Neural cell (in vitro differentiated cells): ENCODE data around the gene PWWP2B. TPM values are rescaled to one million over a fixed set of nuclear protein-coding genes. Genes with fewer than 3 reads are reported as not detected.

Experiments used
- H2AFZ ChIP-seq: fragments of 200-600, 300-800 bp; sonication (generic), shearing (Covaris generic); 2 replicates; pipeline ENCODE4 v1.6.0; 2014; ENCODE audit warnings: low read depth, mild to moderate bottlenecking, antibody characterized with exemption, low read length, moderate library complexity
- H3F3A ChIP-seq: fragments of 200-600 bp; shearing (Covaris generic); 2 replicates; pipeline ENCODE4 v1.6.1; 2016; ENCODE audit warnings: mild to moderate bottlenecking, moderate library complexity, mixed read lengths, antibody characterized with exemption, low read length; ENCODE audit not compliant: insufficient read depth, poor library complexity, severe bottlenecking
- H3K27ac ChIP-seq: fragments of 200-600, 300-800 bp; sonication (generic), shearing (Covaris generic); 2 replicates; pipeline ENCODE4 v1.5.1; 2014; ENCODE audit warnings: mild to moderate bottlenecking, low read length, moderate library complexity
- H3K27me3 ChIP-seq: fragments of 300-800, 200-600 bp; sonication (generic), shearing (Covaris generic); 2 replicates; pipeline ENCODE4 v1.6.0; 2014; ENCODE audit warnings: mild to moderate bottlenecking, low read depth, low read length, moderate library complexity; ENCODE audit not compliant: insufficient read depth
- H3K36me3 ChIP-seq: fragments of 300-800, 200-600 bp; sonication (generic), shearing (Covaris generic); 2 replicates; pipeline ENCODE4 v1.5.1; 2014; ENCODE audit warnings: mild to moderate bottlenecking, antibody characterized with exemption, low read length, moderate library complexity; ENCODE audit not compliant: insufficient read depth
- H3K4me2 ChIP-seq: fragments of 300-800, 200-600 bp; sonication (generic), shearing (Covaris generic); 2 replicates; pipeline ENCODE4 v1.6.0; 2014; ENCODE audit warnings: mild to moderate bottlenecking, low read length
- H3K4me3 ChIP-seq: fragments of 300-800, 200-600 bp; sonication (generic), shearing (Covaris generic); 2 replicates; pipeline ENCODE4 v1.5.1; 2014; ENCODE audit warnings: mild to moderate bottlenecking, low read length, moderate library complexity
- H3K79me2 ChIP-seq: fragments of 200-600 bp; shearing (Covaris generic); replicated peaks from 2 replicates; pipeline ENCODE4 v1.6.0; 2014; ENCODE audit warnings: mild to moderate bottlenecking, low read length, moderate library complexity; ENCODE audit not compliant: insufficient read depth
- H3K9ac ChIP-seq: fragments of 300-800, 200-600 bp; sonication (generic), shearing (Covaris generic); 2 replicates; pipeline ENCODE4 v1.6.1; 2016; ENCODE audit warnings: mild to moderate bottlenecking, low read length, mixed read lengths
- H3K9me2 ChIP-seq: fragments of 200-600 bp; shearing (Covaris generic); 2 replicates; pipeline ENCODE4 v1.6.1; 2016; ENCODE audit warnings: mild to moderate bottlenecking, low read length, mixed read lengths; ENCODE audit not compliant: insufficient read depth
- H3K9me3 ChIP-seq: fragments of 200-600, 300-800 bp; sonication (generic), shearing (Covaris generic); 2 replicates; pipeline ENCODE4 v1.6.1; 2016; ENCODE audit warnings: mild to moderate bottlenecking, mixed run types, low read length, moderate library complexity, mixed read lengths
- H4K20me1 ChIP-seq: fragments of 200-600 bp; shearing (Covaris generic); 2 replicates; pipeline ENCODE4 v1.6.1; 2016; ENCODE audit warnings: mild to moderate bottlenecking, mixed run types; ENCODE audit not compliant: insufficient read depth
- CTCF ChIP-seq: fragments of 450-650 bp; IDR thresholded peaks from 2 replicates; pipeline ENCODE4 v1.5.1; 2014; ENCODE audit warnings: antibody characterized with exemption, mild to moderate bottlenecking, moderate library complexity; ENCODE audit not compliant: poor library complexity, severe bottlenecking
- EP300 ChIP-seq: fragments of 450-650 bp; conservative IDR thresholded peaks from 2 replicates; pipeline ENCODE4 v1.6.1; 2014; ENCODE audit warnings: antibody characterized with exemption, mild to moderate bottlenecking, moderate library complexity; ENCODE audit not compliant: poor library complexity, severe bottlenecking
- EZH2 ChIP-seq: fragments of 200-600, 300-800 bp; shearing (Covaris generic), sonication (generic); IDR thresholded peaks from 2 replicates; pipeline ENCODE4 v1.6.1; 2014; ENCODE audit warnings: antibody characterized with exemption, low read length, borderline replicate concordance, mild to moderate bottlenecking; ENCODE audit not compliant: insufficient read depth, poor library complexity, severe bottlenecking
- MXI1 ChIP-seq: fragments of 450-650 bp; conservative IDR thresholded peaks from 2 replicates; pipeline ENCODE4 v1.6.1; 2014; ENCODE audit warnings: antibody characterized with exemption, mild to moderate bottlenecking; ENCODE audit not compliant: poor library complexity, severe bottlenecking
- POLR2AphosphoS5 ChIP-seq: IDR thresholded peaks from 2 replicates; pipeline ENCODE4 v1.6.1; 2012
- RAD21 ChIP-seq: fragments of 450-650 bp; conservative IDR thresholded peaks from 2 replicates; pipeline ENCODE4 v1.6.1; 2014; ENCODE audit warnings: antibody characterized with exemption, mild to moderate bottlenecking, moderate library complexity
- REST ChIP-seq: IDR thresholded peaks from 2 replicates; pipeline ENCODE4 v1.6.1; 2012; ENCODE audit warnings: borderline replicate concordance
- SMC3 ChIP-seq: fragments of 450-650 bp; conservative IDR thresholded peaks from 2 replicates; pipeline ENCODE4 v1.6.1; 2014; ENCODE audit warnings: antibody characterized with exemption, mild to moderate bottlenecking, moderate library complexity; ENCODE audit not compliant: poor library complexity
- TAF1 ChIP-seq: IDR thresholded peaks from 2 replicates; pipeline ENCODE4 v1.6.1; 2012; ENCODE audit warnings: low read depth
- polyA plus RNA-seq: library from polyadenylated mRNA; depleted of rRNA; stranded (reverse); fragments of >200 nt; gene quantifications from 2 replicates; pipeline ENCODE4 v1.2.3, GENCODE V29; 2014

Gene PWWP2B
- polyA plus RNA-seq, 1 donor from 2014 or later: 13.0 TPM

GRCh38 chr10:132423966-132424861 lies 27.2 kb downstream of the PWWP2B start:
- H2AFZ ChIP-seq: no peak overlapping the region
- H3K79me2 ChIP-seq: no peaks in the 10 kb centered on the region
- no peak overlapping the region for H3K9ac ChIP-seq
- no peaks in the 10 kb centered on the region for H3K9me2 ChIP-seq
- H3K27ac ChIP-seq: peak overlapping the region; percentile 39
- no peaks in the 10 kb centered on the region for H4K20me1 ChIP-seq
- no peak overlapping the region for H3K4me3 ChIP-seq
- no peaks in the 10 kb centered on the region for H3K9me3 ChIP-seq
- no peaks in the 10 kb centered on the region for H3K36me3 ChIP-seq
- H3K4me2 ChIP-seq: no peak overlapping the region
- H3K27me3 ChIP-seq: no peaks in the 10 kb centered on the region
- H3F3A ChIP-seq: no peaks in the 10 kb centered on the region
- no peak for TF ChIP-seq REST
- TF ChIP-seq SMC3: no peak
- no peak for TF ChIP-seq POLR2AphosphoS5
- no peak for TF ChIP-seq CTCF
- no peak for TF ChIP-seq RAD21
- TF ChIP-seq EP300: no peak
- no peak for TF ChIP-seq MXI1
- no peak for TF ChIP-seq TAF1

- no peaks in the 10 kb centered on the region for H3K9me3 ChIP-seq
- no peaks in the 10 kb centered on the region for H3K79me2 ChIP-seq
- H3K9me2 ChIP-seq: no peaks in the 10 kb centered on the region
- H3K36me3 ChIP-seq: no peaks in the 10 kb centered on the region
- no peak overlapping the region for H3K4me3 ChIP-seq
- H2AFZ ChIP-seq: no peak overlapping the region
- H3K4me2 ChIP-seq: no peak overlapping the region
- H3K27me3 ChIP-seq: no peaks in the 10 kb centered on the region
- no peaks in the 10 kb centered on the region for H4K20me1 ChIP-seq
- H3K27ac ChIP-seq: no peak overlapping the region
- H3F3A ChIP-seq: no peaks in the 10 kb centered on the region
- no peak for TF ChIP-seq REST
- TF ChIP-seq RAD21: no peak
- TF ChIP-seq EZH2: no peak
- no peak for TF ChIP-seq CTCF
- no peak for TF ChIP-seq SMC3
- no peak for TF ChIP-seq EP300
- TF ChIP-seq TAF1: no peak
- TF ChIP-seq POLR2AphosphoS5: no peak
- TF ChIP-seq MXI1: no peak
- no peak overlapping the region for H3K9ac ChIP-seq
Observed at GRCh38 chr10:132425029-132425756, 28.2 kb downstream of the PWWP2B start.
